MM.1S (cell line): ENCODE results near the gene XPNPEP1.

Source experiments
- EZH2 ChIP-seq: fragments of 300-600 bp; sonication (generic); optimal IDR thresholded peaks from 2 replicates; pipeline ENCODE3; 2017; ENCODE audit warnings: low read depth, mild to moderate bottlenecking, antibody characterized with exemption, low read length, mixed read lengths
- EZH2phosphoT487 ChIP-seq: fragments of 300-600 bp; sonication (generic); IDR thresholded peaks from 2 replicates; pipeline ENCODE4 v1.6.1; 2018; ENCODE audit warnings: antibody characterized with exemption, low read length
- TF ChIP-seq, protein P1 (sequence below): fragments of 300-600 bp; sonication (generic); IDR thresholded peaks from 2 replicates; pipeline ENCODE4 v1.5.1; 2016; ENCODE audit warnings: antibody characterized with exemption, low read length, mixed read lengths

DNA sequence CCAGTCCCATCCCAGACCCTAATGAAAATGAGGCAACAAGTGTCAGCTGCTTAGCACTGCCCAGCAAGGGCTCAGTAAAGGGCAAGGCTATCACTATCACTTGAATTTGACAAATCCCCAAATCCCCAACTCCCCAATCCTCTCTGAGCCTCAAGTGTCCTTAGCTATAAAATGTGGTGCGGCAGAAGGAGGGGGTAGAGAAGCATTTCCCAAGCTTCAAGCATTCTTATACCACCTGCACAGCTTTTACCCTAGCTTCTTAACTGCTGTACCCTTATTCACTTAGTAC, 41.6 kb downstream of the XPNPEP1 start:
- TF ChIP-seq, protein P1, sequence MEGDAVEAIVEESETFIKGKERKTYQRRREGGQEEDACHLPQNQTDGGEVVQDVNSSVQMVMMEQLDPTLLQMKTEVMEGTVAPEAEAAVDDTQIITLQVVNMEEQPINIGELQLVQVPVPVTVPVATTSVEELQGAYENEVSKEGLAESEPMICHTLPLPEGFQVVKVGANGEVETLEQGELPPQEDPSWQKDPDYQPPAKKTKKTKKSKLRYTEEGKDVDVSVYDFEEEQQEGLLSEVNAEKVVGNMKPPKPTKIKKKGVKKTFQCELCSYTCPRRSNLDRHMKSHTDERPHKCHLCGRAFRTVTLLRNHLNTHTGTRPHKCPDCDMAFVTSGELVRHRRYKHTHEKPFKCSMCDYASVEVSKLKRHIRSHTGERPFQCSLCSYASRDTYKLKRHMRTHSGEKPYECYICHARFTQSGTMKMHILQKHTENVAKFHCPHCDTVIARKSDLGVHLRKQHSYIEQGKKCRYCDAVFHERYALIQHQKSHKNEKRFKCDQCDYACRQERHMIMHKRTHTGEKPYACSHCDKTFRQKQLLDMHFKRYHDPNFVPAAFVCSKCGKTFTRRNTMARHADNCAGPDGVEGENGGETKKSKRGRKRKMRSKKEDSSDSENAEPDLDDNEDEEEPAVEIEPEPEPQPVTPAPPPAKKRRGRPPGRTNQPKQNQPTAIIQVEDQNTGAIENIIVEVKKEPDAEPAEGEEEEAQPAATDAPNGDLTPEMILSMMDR: no peak
- TF ChIP-seq EZH2phosphoT487: no peak
- TF ChIP-seq EZH2: no peak
